ENCODE results near the gene SYT2. TPM values are rescaled to one million over a fixed set of nuclear protein-coding genes. Genes with fewer than 3 reads are reported as not detected.

SYT2 gene
- total RNA-seq, 1 donor from 2014 or later, result not detected

GRCh38 chr1:202568410-202568809 lies 141.8 kb downstream of the SYT2 start:
- H3K4me3 ChIP-seq (ENCODE audit: low read depth, low read length), result no peak overlapping the region
- no peak for DNase-seq (ENCODE audit: low read depth)
- no peak for TF ChIP-seq CTCF (conservative IDR thresholded peaks at IDR 0.05; ENCODE audit: low read depth, low read length)

- no peak overlapping the region for H3K4me3 ChIP-seq (ENCODE audit: low read depth, low read length)
- DNase-seq (ENCODE audit: low read depth), result no peak
- no peak for TF ChIP-seq CTCF (conservative IDR thresholded peaks at IDR 0.05; ENCODE audit: low read depth, low read length)
Observed at GRCh38 chr1:202567738-202568137, 142.5 kb downstream of the SYT2 start.

- no peak for DNase-seq (ENCODE audit: low read depth)
- no peak for TF ChIP-seq CTCF (conservative IDR thresholded peaks at IDR 0.05; ENCODE audit: low read depth, low read length)
- no peak overlapping the region for H3K4me3 ChIP-seq (ENCODE audit: low read depth, low read length)
Observed at GRCh38 chr1:202565890-202566602, 144.2 kb downstream of the SYT2 start.

- DNase-seq (ENCODE audit: low read depth), result no peak
- TF ChIP-seq CTCF (conservative IDR thresholded peaks at IDR 0.05; ENCODE audit: low read depth, low read length), result no peak
- no peak overlapping the region for H3K4me3 ChIP-seq (ENCODE audit: low read depth, low read length)
Observed at GRCh38 chr1:202564958-202565495, 145.2 kb downstream of the SYT2 start.

GRCh38 chr1:202563818-202564217 lies 146.4 kb downstream of the SYT2 start:
- no peak for DNase-seq (ENCODE audit: low read depth)
- H3K4me3 ChIP-seq (ENCODE audit: low read depth, low read length), result no peak overlapping the region
- TF ChIP-seq CTCF (conservative IDR thresholded peaks at IDR 0.05; ENCODE audit: low read depth, low read length), result no peak

GRCh38 chr1:202562444-202563060 lies 147.7 kb downstream of the SYT2 start:
- no peak for DNase-seq (ENCODE audit: low read depth)
- no peak overlapping the region for H3K4me3 ChIP-seq (ENCODE audit: low read depth, low read length)
- TF ChIP-seq CTCF (conservative IDR thresholded peaks at IDR 0.05; ENCODE audit: low read depth, low read length), result no peak

Measured in epithelial cell of proximal tubule (primary cell).